GM18909 (cell line): ENCODE results near the gene FUCA1.
"Not testable (repeated sequence)": the region's sequence is repeated elsewhere in the genome, so short reads cannot be mapped to it uniquely, and the experiment has no call there.

Experiments used
- ATAC-seq: cut with Tn5 transposase; IDR thresholded peaks from one replicate; pipeline ENCODE4 v1.9.1; 2021; ENCODE audit warnings: mild to moderate bottlenecking; ENCODE audit not compliant: unreplicated experiment, poor library complexity

Gene FUCA1

GRCh38 chr1:23804183-23804835, 63.8 kb downstream of the FUCA1 start:
- no peak for ATAC-seq

- no peak for ATAC-seq
Measured at GRCh38 chr1:23803674-23804073, 64.4 kb downstream of the FUCA1 start.

GRCh38 chr1:23802809-23803342, 65.2 kb downstream of the FUCA1 start:
- not testable (repeated sequence) for ATAC-seq

- ATAC-seq, result no peak
Measured at GRCh38 chr1:23801876-23802275, 66.2 kb downstream of the FUCA1 start.

- no peak for ATAC-seq
Measured at GRCh38 chr1:23801338-23801748, 66.7 kb downstream of the FUCA1 start.

GRCh38 chr1:23800400-23801337, 67.4 kb downstream of the FUCA1 start, which contains the start of gene GALE:
Gene GALE, minus strand, starts transcription at chr1:23800754. Its CDS starts 1,747 bp downstream, at chr1:23799007.
- peak; percentile 78 for ATAC-seq

- ATAC-seq, result peak; percentile 14
Measured at GRCh38 chr1:23799570-23800399, 68.3 kb downstream of the FUCA1 start.

GRCh38 chr1:23799255-23799569, 68.9 kb downstream of the FUCA1 start:
- ATAC-seq, result no peak

GRCh38 chr1:23798662-23799142, 69.4 kb downstream of the FUCA1 start:
- ATAC-seq, result no peak

- ATAC-seq, result no peak
Measured at GRCh38 chr1:23797478-23798448, 70.3 kb downstream of the FUCA1 start.

- no peak for ATAC-seq
Measured at GRCh38 chr1:23796466-23797271, 71.4 kb downstream of the FUCA1 start.

- no peak for ATAC-seq
Measured at GRCh38 chr1:23795676-23796465, 72.2 kb downstream of the FUCA1 start.
